HCT116 (cell line): ENCODE data around the gene DBP. TPM values are rescaled to one million over a fixed set of nuclear protein-coding genes. Genes with fewer than 3 reads are reported as not detected.
"Not testable (repeated sequence)": the region's sequence is repeated elsewhere in the genome, so short reads cannot be mapped to it uniquely, and the experiment has no call there.

ENCODE experiments used
- ATAC-seq: fragments of 200-7000 bp; cut with Tn5 transposase; 2 replicates; pipeline ENCODE4 v1.9.1; 2020; ENCODE audit warnings: mild to moderate bottlenecking, moderate library complexity
- BruUV-seq: library from RNA; stranded (reverse); fragments of 400-500 nt; replicated peaks from 2 replicates; lab custom pipeline; 2021; lab: Mats Ljungman, UMichigan
- CTCF ChIA-PET: fragments of 300-600 bp; sonication (Branson Sonifier 250); formaldehyde crosslinking; loops from one replicate; lab custom pipeline; 2021; ENCODE audit warnings: antibody characterized with exemption; lab: Charles Lee
- POLR2A ChIA-PET: fragments of 300-600, 350-600 bp; sonication (Branson Sonifier 250); formaldehyde crosslinking; loops from one replicate; lab custom pipeline; 2021; ENCODE audit warnings: antibody characterized with exemption; lab: Charles Lee
- RAD21 ChIA-PET, 2 experiments: fragments of 300-600 bp; sonication (Branson Sonifier 250); formaldehyde crosslinking; loops; one replicate each; lab custom pipeline; 2023; ENCODE audit warnings: low total read pairs in 2 of 2; ENCODE audit not compliant: uncharacterized antibody in 2 of 2, unreplicated experiment in 2 of 2, low non-redundant PET in 1 of 2; lab: Charles Lee
- DNase-seq: peaks from one replicate; pipeline ENCODE4 v3.0.0-alpha.2; 2010; ENCODE audit warnings: low read depth, low spot score
- H2AFZ ChIP-seq: fragments of 200-600 bp; shearing (Covaris generic), sonication (generic); 2 replicates; pipeline ENCODE4 v1.6.1; 2017; ENCODE audit warnings: low read depth, mixed run types, mixed read lengths, antibody characterized with exemption, low read length; ENCODE audit not compliant: poor library complexity, severe bottlenecking
- H3K27ac ChIP-seq: 2 replicates; pipeline ENCODE4 v1.5.1; 2012; ENCODE audit warnings: low read depth, low read length
- H3K27me3 ChIP-seq: fragments of 200-600 bp; sonication (generic); 2 replicates; pipeline ENCODE4 v1.6.1; 2016; ENCODE audit warnings: mixed run types, low read length, mixed read lengths; ENCODE audit not compliant: insufficient read depth
- H3K36me3 ChIP-seq, 2 experiments: fragments of 200-500 bp in 1 of 2; fragments of 200-600 bp in 1 of 2; sonication (Bioruptor generic) in 1 of 2; sonication (generic) in 1 of 2; 2 replicates each; pipeline versions ENCODE4 v1.5.1 to v1.6.1; 2014 to 2016; ENCODE audit warnings: low read length in 2 of 2, inconsistent platforms in 1 of 2, mixed read lengths in 1 of 2, mixed run types in 1 of 2; ENCODE audit not compliant: insufficient read depth in 2 of 2, control insufficient read depth in 1 of 2
- H3K4me1 ChIP-seq, 2 experiments: fragments of 200-600 bp in 1 of 2; sonication (generic) in 1 of 2; 2 replicates each; pipeline versions ENCODE4 v1.5.1 to v1.6.1; 2012 to 2017; ENCODE audit warnings: low read length in 2 of 2, inconsistent platforms in 1 of 2, mild to moderate bottlenecking in 1 of 2, mixed read lengths in 1 of 2, mixed run types in 1 of 2, moderate library complexity in 1 of 2; ENCODE audit not compliant: insufficient read depth in 2 of 2, control insufficient read depth in 1 of 2
- H3K4me2 ChIP-seq: fragments of 200-600 bp; sonication (generic); 2 replicates; pipeline ENCODE4 v1.6.1; 2017; ENCODE audit warnings: mixed run types, low read length, mixed read lengths
- H3K4me3 ChIP-seq, 2 experiments: fragments of 200-600 bp in 1 of 2; sonication (generic) in 1 of 2; replicated peaks in 1 of 2; 2 replicates each; pipeline ENCODE4 v1.5.1; 2011 to 2016; ENCODE audit warnings: low read length in 2 of 2, control low read depth in 1 of 2, low read depth in 1 of 2, mild to moderate bottlenecking in 1 of 2, mixed read lengths in 1 of 2, mixed run types in 1 of 2
- H3K79me2 ChIP-seq: fragments of 200-600 bp; sonication (generic); 2 replicates; pipeline ENCODE4 v1.6.1; 2017; ENCODE audit warnings: mild to moderate bottlenecking, mixed run types, low read length, moderate library complexity, mixed read lengths; ENCODE audit not compliant: insufficient read depth
- H3K9ac ChIP-seq: fragments of 200-600 bp; sonication (generic); 2 replicates; pipeline ENCODE4 v1.6.1; 2016; ENCODE audit warnings: low read length, mixed read lengths
- H3K9me2 ChIP-seq: fragments of 200-600 bp; sonication (generic), shearing (Covaris generic); 2 replicates; pipeline ENCODE4 v1.6.1; 2017; ENCODE audit warnings: mixed run types, mild to moderate bottlenecking, moderate library complexity; ENCODE audit not compliant: insufficient read depth
- H3K9me3 ChIP-seq, 2 experiments: fragments of 200-500 bp in 1 of 2; fragments of 200-600 bp in 1 of 2; sonication (Bioruptor generic) in 1 of 2; sonication (generic) in 1 of 2; 2 replicates each; pipeline ENCODE4 v1.6.1; 2014 to 2017; ENCODE audit warnings: low read length in 2 of 2, mixed read lengths in 2 of 2, inconsistent platforms in 1 of 2, low read depth in 1 of 2, mild to moderate bottlenecking in 1 of 2, mixed run types in 1 of 2, moderate library complexity in 1 of 2; ENCODE audit not compliant: control insufficient read depth in 1 of 2, insufficient read depth in 1 of 2
- H4K20me1 ChIP-seq: fragments of 200-600 bp; sonication (generic), shearing (Covaris generic); 2 replicates; pipeline ENCODE4 v1.6.1; 2017; ENCODE audit warnings: mixed run types, mild to moderate bottlenecking, moderate library complexity; ENCODE audit not compliant: insufficient read depth
- MAX ChIP-seq: IDR thresholded peaks from 2 replicates; pipeline ENCODE4 v1.6.1; 2012
- TCF7L2 ChIP-seq: IDR thresholded peaks from 2 replicates; pipeline ENCODE4 v1.7.0; 2011; ENCODE audit warnings: borderline replicate concordance, inconsistent platforms; ENCODE audit not compliant: insufficient read depth, insufficient read length; ENCODE audit errors: extremely low read depth
- intact Hi-C: fragments of 100-400 bp; cut with micrococcal nuclease; formaldehyde crosslinking; loops from 2 replicates; pipeline ENCODE4 v1.10.0; 2022
- total RNA-seq: library from RNA; stranded (reverse); gene quantifications from one replicate; pipeline ENCODE4 v1.2.1, GENCODE V29; 2021; ENCODE audit not compliant: unreplicated experiment

Gene DBP
- total RNA-seq, 1 experiment from 2014 or later: 45.9 TPM

- Histone ChIP-seq H3K36me3 (peaks cover 2 to 13% of the 10 kb centered on the region in 2 experiments; a peak in 1 of 4 replicates), H3K4me2 (peak overlapping the region; percentile 93), H3K9ac (peak overlapping the region; percentile 96), H3K9me3 (no peaks in the 10 kb centered on the region), H4K20me1 (no peaks in the 10 kb centered on the region), H3K4me1 (peaks cover 39 to 75% of the 10 kb centered on the region in 2 experiments), H3K79me2 (peaks cover 18% of the 10 kb centered on the region), H3K27me3 (no peaks in the 10 kb centered on the region), H3K27ac (peak overlapping the region; percentile 95), H2AFZ (no peak overlapping the region), H3K9me2 (no peaks in the 10 kb centered on the region), H3K4me3 (no peak overlapping the region)
- intact Hi-C loops: no loop called here
- POLR2A ChIA-PET: interaction anchor here (1.3 to 2.6 kb wide), 3 partner anchors 9 to 14 kb away, joined by 4 to 16 read pairs (median 11); partner anchors contain the start of genes CA11, RPL18 and SPHK2
- ATAC-seq (no peak), DNase-seq (no peak)
- TF ChIP-seq MAX: no peak
- TF ChIP-seq TCF7L2: peak; percentile 58
- RAD21 ChIA-PET: no interaction called here
- BruUV-seq: no TSS peak
- CTCF ChIA-PET: no interaction called here
These were observed 4.5 kb downstream of the DBP start for GRCh38 chr19:48632692-48633147.

GRCh38 chr19:48632286-48632685 is 4.9 kb downstream of the DBP start:
- peak overlapping the region; percentile 96 for H3K9ac ChIP-seq
- peaks cover 2 to 13% of the 10 kb centered on the region in 2 experiments; a peak in 1 of 4 replicates for H3K36me3 ChIP-seq
- H3K9me3 ChIP-seq, DNase-seq, ATAC-seq, intact Hi-C loops, RAD21 ChIA-PET, H3K27me3 ChIP-seq, H2AFZ ChIP-seq, H4K20me1 ChIP-seq, CTCF ChIA-PET, BruUV-seq, H3K9me2 ChIP-seq, H3K4me3 ChIP-seq: not testable (repeated sequence)
- peak overlapping the region; percentile 95 for H3K27ac ChIP-seq
- peak overlapping the region; percentile 93; the same call in 1 of the 2 replicates for H3K4me2 ChIP-seq
- POLR2A ChIA-PET: interaction anchor here (1.3 to 2.6 kb wide), 3 partner anchors 8 to 13 kb away, joined by 4 to 16 read pairs (median 11); partner anchors contain the start of genes CA11, RPL18 and SPHK2
- H3K4me1 ChIP-seq: peaks cover 44 to 75% of the 10 kb centered on the region in 2 experiments
- H3K79me2 ChIP-seq: peaks cover 18% of the 10 kb centered on the region
